Astrocyte (in vitro differentiated cells and primary cell): ENCODE measurements around the gene RMI2.

Source experiments
- CTCF ChIP-seq: IDR thresholded peaks from 2 replicates; pipeline ENCODE4 v1.5.1; 2011; ENCODE audit warnings: low read depth, mild to moderate bottlenecking, inconsistent platforms, low read length, moderate library complexity; ENCODE audit not compliant: insufficient read depth
- EZH2 ChIP-seq: IDR thresholded peaks from 2 replicates; pipeline ENCODE4 v1.6.1; 2012; ENCODE audit warnings: mild to moderate bottlenecking, low read length, inconsistent platforms; ENCODE audit not compliant: insufficient read depth

DNA sequence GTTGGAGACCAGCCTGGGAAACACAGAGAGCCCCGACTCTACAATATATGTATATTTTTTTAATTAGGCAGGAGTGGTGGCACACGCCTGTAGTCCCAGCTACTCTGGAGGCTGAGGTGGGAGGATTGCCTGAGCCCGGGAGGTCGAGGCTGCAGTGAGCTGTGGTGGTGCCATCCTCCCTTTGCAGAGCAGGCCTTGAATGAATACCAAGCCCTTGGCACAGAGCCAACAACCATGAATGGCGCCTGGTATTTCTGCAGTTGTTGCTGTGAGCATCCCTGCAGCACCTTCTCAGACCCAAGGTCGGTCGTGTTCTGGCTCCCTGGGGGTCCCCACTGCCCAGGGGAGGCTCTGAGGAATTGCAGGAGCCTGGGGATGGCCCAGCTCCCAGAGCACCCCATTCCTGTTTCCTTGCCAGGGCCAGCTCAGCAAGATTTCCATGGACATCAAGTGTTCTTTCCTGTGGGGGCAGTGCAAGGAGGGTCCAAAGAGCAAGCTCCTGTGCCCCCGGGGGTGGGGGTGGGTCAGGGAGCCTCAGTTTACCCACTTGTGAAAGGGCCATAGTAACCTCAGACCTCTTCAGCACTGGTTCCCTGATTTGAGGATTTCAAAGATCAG, 25.6 kb upstream of the RMI2 start:
- TF ChIP-seq EZH2 (no peak), CTCF (no peak)
